HG03565 (cell line): Measurements from ENCODE around the gene LIMS2.

Source experiments
- ATAC-seq: cut with Tn5 transposase; IDR thresholded peaks from one replicate; pipeline ENCODE4 v1.9.1; 2021; ENCODE audit warnings: mild to moderate bottlenecking, moderate library complexity; ENCODE audit not compliant: unreplicated experiment

Gene LIMS2

DNA sequence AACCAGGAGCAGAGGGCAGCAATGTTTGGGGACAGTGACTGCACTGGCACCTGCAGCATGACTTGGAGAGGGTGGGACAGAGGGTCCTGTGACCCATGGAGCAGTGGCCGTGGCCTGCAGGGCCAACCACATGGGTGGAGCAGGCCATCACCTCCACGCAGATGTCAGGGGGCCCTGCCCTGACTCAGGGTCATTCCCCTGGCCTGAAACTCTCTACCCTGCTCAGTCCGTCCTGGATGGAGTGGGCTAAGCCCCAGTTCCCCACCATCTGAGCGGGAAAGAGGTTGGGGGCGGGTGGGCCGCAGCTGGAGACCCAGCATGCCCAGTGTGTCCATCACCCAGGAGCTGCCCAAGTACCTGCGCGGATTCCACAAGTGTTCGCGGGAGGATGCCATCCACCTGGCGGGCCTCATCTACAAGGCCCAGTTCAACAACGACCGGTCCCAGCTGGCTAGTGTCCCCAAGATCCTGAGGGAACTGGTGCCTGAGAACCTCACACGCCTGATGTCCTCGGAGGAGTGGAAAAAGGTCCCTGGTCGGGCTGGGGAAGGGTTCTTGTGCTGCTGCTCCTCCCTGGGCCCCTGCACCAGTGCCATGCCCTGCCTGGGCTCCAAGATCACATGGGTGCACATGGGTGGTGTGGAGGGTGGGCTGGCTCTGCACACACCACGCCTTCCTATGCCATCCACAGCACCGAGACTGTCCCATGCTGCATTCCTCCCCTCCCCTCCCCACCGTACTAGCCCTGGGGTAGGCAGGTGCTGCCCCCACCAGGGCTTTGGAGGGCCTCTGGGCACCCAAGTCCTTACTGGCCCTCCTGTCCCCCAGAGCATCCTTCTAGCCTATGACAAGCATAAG lies 39.7 kb downstream of the LIMS2 start:
- no peak for ATAC-seq

DNA sequence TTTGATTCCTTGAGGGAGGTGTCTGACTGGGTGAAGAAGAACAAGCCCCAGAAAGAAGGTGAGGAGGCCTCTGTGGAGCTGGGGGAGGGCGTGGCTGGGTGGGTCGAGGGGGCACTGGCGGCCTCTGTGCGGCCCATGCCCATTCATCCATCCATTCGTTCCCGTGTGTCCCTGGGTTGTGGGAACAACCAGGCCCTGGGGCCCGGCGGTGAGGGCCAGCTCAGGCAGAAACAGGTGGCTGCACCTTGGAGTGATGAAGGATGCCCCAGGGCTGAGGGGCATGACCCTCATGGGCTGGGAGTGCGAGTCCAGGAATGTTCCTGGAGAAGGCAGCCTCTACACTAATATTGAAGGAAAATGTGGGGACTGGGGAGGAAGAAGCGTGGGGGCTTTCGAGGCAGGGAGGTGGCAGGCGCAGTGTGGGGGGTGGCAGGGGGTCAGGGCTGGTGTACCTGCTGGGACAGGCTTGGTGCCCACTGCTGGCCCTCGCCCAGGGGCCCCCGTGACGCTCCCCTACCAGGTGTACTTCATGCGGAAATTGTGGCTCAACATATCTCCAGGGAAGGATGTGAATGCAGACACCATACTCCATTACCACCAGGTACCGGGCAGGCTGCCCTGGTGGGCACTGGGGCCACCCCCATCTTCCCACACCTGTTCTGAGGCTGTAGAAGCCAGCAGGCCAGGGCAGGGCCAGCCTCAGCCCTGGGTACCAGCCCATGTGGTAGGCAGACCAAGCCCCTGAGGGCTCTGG lies 40.5 kb downstream of the LIMS2 start:
- ATAC-seq, result no peak

DNA sequence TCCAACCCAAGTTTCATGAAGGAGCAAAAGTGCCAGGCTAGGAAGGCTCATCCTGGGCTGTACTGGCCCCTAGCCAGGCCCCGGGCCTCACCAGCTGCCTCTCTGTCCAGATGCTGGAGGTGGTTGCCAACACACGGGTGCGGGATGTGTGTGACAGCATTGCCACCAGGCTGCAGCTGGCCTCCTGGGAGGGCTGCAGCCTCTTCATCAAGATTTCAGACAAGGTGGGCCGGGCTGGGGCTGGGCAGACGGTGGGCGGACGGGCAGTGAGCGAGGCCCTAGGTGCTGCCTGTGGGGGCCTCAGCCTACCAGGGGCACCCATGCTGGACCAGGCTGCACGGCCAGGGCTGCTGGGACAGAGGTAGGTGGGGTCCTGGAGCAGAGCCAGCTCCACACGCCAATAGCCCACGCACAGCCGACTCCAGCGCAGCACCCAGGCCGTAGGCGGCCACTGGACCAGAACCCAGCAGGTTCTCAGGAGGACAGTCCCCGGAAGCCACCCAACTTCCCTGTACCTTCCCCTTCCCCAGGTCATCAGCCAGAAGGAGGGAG lies 41.2 kb downstream of the LIMS2 start:
- no peak for ATAC-seq

DNA sequence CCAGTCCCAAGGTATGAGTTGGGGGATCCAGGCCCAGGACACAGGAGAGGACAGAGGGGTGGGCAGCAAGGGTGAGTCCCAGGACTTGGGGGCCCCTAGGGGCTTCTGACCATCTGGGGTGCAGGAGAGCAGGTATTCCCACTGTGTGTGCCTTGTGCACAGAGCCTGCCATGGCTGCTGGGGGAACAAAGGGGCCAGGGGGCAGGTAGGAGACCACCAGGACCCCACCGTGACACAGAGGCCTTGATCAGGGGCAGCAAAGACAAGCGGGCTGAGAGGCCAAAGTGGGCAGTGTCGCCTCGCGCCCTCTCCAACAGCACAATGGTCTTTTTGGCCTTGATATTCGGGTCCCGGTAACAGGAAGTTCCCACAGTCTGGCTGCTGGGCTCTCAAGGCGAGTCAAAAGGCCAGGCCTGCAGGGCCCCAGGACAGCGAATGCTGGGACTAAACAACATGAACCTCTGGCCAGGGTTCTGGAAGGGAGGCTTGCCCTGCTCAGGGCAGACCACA lies 41.7 kb downstream of the LIMS2 start:
- no peak for ATAC-seq

DNA sequence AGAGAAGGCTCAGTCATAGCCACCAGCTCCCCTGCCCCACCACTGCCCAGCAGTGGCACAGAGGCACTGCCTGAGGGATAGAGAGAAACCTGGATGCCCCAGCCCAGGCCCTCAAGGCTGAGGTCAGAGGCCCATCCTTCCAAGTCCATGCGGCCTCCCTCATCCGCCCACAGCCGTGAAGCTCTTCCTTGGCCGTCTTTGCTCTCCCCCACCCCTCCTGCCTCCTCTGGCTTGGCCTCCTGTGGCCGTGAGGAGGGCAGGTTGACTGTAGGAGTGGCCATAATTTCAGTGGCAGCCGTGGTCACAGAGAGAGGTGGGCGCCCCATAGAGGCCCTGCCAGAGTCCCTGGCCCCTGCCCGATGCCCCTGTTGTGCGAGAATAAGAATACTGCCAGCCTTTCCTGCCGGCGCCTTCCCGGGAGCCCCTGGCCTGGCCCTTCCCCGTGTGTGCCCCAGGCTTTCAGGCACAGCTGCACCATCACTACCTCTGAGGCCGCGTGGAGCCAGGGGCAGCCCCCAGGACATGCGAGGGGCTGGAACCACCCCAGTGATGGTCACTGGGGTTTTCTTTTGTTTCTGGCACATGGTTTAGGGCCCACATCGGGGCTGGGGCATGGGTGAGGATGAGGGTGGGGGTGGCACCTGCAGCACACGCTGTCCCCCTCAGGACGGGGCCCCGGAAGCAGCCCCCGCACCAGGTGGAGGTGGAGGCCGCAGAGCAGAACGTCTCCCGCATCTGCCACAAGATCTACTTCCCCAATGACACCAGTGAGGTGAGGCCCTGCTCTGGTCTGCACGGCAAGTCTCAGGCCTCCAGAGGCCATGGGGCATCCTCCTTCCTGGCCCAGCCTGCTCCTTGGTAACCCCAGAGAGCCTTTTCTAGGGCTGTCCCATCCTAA lies 42.5 kb downstream of the LIMS2 start:
- ATAC-seq, result peak; percentile 47

DNA sequence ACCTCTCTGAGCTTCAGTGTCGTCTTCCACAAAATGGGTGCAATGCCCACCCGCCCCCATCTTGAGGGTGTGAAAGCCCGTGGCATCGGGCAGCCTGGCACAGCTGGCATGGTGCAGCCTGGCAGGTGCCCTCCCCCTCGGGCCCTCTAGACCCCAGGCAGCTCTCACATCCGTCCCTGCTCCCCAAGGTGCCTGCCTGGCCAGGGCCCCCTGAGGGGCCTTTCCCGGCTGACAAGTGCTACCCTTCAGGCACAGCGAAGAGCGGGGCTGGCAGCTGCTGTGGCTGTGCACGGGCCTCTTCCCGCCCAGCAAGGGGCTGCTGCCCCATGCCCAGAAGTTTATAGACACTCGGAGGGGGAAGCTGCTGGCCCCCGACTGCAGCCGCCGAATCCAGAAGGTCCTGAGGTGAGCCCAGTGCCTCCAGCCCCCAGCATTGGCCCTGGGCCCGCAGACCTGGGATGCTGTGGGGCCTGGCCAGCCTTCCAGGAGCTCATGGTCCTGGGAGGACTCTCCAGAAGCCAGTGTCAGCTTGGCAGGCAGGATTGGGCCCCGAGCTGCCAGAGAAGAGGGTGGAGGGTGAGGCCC lies 43.2 kb downstream of the LIMS2 start:
- ATAC-seq, result no peak

DNA sequence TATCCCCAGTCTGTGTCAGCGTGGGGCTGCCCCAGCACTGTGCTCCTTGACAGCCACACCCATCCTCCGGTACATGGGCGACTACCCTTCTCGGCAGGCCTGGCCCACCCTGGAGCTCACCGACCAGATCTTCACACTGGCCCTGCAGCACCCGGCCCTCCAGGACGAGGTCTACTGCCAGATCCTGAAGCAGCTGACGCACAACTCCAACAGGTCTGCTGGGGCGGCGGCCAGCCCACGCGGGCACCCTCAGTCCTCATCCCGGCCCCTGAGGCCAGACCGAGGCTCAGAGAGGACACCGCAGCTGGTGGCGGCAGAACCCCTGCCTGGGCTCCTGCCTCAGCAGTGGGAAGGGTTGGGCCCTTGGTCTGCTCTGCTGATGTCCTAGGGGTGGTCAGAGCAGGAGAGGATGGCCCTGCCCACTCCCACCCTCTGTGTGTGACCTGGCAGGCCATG lies 43.8 kb downstream of the LIMS2 start:
- no peak for ATAC-seq

DNA sequence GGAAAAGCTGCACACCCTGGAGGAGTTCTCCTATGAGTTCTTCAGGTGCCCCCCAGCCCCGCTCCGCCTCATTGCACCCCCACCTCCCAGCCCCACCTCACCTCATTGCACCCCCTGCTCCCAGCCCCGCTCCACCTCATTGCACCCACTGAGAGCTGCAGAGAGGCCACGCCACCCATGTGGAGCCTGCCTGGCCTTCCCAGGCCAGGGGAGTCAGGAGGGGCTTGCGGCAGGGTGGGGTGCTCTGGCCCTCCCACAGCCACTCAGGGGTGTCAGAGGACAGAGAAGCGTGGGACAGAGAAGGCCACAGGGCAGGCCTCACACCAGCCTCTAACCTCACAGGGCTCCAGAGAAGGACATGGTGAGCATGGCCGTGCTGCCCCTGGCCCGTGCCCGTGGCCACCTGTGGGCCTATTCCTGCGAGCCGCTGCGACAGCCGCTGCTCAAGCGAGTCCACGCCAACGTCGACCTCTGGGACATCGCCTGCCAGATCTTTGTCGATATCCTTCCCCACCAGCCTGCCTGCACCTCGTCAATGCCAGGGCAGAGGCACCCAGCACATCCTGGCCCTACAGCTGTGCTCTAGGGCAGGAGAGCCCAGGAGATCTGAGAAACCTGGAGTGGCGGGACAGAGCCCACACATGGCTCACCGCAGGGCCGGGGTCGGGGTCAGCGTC lies 44.3 kb downstream of the LIMS2 start:
- no peak for ATAC-seq

DNA sequence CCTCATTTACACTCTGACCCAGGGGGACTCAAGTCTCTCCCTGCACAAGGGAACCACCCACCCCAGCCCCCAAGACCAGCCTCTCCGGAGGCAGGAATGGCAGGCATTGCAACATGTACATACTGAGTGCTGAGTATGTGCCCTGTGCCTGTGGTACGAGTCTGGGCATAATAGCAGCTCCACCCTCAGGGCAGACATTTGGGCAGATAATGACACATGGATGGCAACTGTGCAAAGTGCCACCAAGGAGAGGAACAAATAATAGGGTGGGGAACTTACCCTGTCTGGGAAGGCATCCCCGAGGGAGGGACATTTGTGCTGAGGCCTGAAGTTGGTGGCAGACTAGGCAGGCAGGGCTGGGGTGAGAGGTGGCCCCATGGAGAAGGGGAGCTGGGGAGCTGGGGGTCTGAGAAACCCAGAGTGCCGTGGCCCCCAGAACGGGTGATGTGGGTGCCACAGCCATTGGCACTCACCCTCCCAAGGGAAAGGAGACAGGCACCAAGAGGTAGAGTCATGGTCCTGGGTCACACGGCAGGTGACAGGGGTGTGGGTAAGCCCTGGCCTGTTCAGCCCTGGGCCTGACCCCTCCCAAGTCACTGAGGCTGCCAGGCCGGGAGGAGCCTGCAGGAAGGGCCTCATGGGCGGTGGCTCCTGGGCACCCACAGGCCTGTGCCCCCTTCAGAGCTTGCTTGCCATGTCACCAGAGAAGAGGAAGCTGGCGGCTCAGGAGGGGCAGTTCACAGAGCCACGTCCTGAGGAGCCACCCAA lies 45.0 kb downstream of the LIMS2 start:
- no peak for ATAC-seq

DNA sequence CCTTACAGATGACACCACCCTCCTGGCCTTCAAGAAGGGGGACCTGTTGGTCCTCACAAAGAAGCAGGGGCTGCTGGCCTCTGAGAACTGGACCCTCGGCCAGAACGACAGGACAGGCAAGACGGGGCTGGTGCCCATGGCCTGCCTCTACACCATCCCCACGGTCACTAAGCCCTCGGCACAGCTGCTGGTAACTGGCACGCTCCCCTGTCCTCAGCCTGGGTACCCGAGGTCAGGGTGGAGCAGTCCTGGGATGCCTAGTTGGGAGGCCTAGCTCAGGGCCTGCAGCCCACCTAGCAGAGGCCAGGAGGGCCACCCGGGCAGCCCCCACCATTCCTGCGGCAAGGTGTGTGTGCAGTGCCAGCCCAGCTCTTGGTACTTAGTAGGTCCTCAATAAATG lies 45.7 kb downstream of the LIMS2 start:
- ATAC-seq, result no peak

DNA sequence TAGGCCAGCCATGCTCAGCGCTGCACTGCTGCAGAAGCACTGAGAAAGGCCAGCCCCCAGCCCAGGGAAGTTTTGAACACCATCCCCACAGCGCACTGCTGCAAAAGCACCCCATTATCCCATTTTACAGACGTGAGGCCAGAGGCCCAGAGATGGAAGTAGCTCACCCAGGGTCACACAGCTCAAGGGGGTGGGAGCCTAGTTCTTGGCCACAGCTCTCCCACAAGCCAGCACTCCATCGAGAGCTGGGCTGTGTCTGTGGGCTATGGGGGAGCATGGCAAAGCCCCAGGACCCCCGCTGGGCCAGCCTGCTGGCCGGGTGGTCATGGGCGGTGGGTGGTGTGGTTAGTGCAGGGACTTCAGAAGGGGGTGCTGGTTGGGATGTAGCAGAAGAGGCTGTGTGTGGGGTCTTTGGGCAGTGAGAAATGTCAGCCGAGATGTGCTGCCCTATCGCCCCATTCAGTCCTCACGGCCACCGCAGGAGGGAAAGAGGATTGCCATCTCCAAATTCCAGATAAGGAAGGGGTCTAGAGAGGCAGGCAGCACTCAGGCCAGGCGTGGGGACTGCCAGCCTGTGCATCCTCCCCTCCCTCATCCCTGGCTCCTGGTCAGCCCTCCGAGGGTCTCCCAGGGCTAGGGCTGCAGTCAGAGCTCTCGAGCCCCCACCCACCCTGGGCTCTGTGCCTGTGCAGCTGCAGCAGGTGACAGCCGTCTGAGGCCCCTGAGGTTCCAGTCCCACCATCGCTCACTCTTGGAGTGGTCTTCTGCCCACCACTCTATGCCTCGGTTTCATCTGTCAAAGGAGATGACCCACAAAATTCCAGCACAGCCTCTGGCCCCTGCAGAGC lies 46.3 kb downstream of the LIMS2 start:
- ATAC-seq, result no peak

DNA sequence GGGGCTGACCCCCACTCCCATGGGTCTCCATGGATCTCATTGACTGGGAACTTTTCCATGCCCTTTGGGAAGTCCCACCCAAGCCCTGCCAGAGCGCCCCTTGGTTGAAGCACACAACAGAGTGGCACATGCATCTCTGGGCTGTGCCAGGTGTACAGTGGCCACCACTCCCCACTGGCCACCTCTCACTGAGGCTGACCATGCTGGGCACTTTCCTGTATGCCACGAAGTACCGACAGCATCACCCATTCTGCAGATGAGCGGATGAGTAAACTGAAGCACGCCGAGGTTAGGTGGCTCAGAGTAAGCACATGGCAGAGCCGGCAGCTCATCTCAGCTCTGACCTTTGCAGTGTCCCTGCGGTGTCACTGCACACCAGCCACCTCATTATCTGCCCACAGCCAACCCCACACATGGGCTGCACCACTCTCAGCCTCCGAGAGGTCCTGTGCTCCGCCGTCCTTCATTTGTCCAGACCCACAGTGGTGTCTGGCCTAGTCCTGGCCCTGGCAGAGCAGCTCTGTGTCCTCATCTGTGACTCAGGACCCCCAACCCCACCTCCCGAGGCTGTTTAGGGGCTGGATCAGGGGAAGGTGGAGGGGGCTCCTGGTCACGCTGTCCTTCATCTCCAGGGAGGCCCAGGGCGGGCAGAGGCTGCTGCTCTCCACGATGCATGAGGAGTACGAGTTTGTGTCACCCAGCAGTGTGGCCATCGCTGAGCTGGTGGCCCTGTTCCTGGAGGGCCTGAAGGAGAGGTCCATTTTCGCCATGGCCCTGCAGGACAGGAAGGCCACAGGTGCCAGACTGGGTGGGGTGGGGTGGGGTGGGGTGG lies 47.4 kb downstream of the LIMS2 start:
- no peak for ATAC-seq

DNA sequence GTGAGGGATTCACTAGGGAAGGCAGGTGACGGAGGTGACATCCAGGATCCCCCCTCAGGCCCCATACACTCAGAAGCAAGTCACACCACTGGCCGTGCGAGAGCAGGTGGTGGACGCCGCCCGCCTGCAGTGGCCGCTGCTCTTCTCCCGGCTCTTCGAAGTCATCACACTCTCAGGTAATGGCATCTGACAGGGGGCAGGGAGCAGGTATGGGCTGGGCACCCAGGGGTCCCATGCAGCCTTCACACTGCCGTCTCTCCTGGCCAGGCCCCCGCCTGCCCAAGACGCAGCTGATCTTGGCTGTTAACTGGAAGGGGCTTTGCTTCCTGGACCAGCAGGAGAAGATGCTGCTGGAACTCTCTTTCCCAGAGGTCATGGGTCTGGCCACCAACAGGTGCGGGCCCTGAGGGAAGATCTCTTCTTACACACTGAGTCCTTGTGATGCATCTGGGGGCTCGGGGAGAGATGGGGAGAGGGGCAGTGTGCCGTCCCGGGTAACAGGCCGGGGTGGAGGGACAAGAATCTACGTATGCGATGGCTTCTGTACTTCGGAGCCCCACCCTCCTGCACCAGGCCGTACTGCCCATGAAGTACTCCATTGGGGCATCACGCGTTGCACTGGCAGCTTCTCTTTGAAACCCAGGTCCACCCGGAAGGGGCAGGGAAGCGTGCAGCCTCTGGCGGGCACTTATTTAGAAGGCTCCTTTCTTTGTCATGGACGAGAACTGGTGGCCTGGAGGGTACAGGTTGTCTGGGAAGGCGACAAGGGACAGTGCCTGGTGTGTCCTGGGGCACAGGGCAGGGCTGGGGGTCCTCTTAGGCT lies 48.2 kb downstream of the LIMS2 start:
- no peak for ATAC-seq

DNA sequence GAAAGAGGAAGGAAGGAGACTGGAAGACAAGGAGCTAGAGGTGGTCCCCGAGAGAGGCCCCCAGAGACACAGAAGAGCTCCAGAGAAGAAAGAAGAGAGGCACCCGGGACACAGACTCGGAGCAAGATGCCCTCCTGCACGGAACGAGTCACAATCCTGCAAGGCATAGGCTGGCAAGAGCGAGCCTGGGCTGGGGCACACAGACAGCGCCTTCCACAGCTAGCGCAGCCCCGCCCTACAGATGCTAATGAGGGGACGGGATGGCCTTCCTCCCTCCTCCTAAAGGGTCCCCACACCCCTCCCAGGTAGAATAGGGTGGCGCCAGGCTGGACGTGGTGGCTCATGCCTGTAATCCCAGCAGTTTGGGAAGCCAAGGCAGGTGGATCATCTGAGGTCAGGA lies 49.2 kb downstream of the LIMS2 start:
- ATAC-seq, result no peak

DNA sequence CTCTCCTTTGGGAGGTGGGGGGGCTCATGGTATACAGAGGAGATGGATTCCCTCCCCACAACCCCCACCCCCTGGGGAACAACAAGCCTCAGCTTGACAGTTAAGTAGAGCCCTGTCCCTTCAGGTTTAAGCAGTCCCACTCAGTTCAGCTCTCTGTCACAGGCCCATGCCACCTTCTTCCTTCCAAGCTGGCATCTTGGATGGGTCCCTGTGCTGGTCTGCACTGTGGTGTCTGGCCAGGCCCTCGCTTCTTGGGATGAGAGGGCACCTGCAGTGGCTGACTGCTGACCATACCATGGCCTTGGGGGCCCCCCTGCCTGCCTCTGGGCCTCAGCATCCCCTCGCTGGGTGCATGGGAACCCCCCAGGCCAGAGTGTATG lies 49.8 kb downstream of the LIMS2 start:
- ATAC-seq, result no peak
